Activated CD4-positive, alpha-beta T cell treated with anti-CD3 and anti-CD28 coated beads for 36 hours (primary cell): ENCODE data around the gene CAMTA2. TPM values are rescaled to one million over a fixed set of nuclear protein-coding genes. Genes with fewer than 3 reads are reported as not detected.

ENCODE experiments used
- ATAC-seq: fragments of 200-7000 bp; cut with Tn5 transposase; one replicate; pipeline ENCODE4 v1.10.0; 2021; ENCODE audit warnings: mild to moderate bottlenecking, moderate library complexity
- CTCF ChIA-PET: fragments of 350-600 bp; sonication (Branson Sonifier 250); formaldehyde crosslinking; loops from one replicate; lab custom pipeline; 2021; ENCODE audit warnings: antibody characterized with exemption; lab: Charles Lee
- POLR2A ChIA-PET: fragments of 350-600 bp; sonication (Branson Sonifier 250); formaldehyde crosslinking; loops from one replicate; lab custom pipeline; 2021; ENCODE audit warnings: antibody characterized with exemption, inconsistent platforms; lab: Charles Lee
- DNase-seq: peaks from one replicate; pipeline ENCODE4 v3.0.0-alpha.2; 2020
- H3K27ac Mint-ChIP-seq: one replicate; pipeline ENCODE4 v1.8.0; 2021; ENCODE audit warnings: mixed read lengths
- H3K27me3 Mint-ChIP-seq: one replicate; pipeline ENCODE4 v1.8.0; 2021; ENCODE audit warnings: mixed read lengths
- H3K36me3 Mint-ChIP-seq: one replicate; pipeline ENCODE4 v1.8.0; 2021; ENCODE audit warnings: low read depth, mixed read lengths
- H3K4me1 Mint-ChIP-seq: one replicate; pipeline ENCODE4 v1.8.0; 2021; ENCODE audit warnings: mixed read lengths
- H3K4me3 Mint-ChIP-seq: one replicate; pipeline ENCODE4 v1.8.0; 2021; ENCODE audit warnings: mild to moderate bottlenecking, moderate library complexity, mixed read lengths
- H3K9me3 Mint-ChIP-seq: one replicate; pipeline ENCODE4 v1.8.0; 2021; ENCODE audit warnings: low read depth, mixed read lengths
- intact Hi-C, 2 experiments: fragments of 100-400 bp; cut with DNase I in 1 of 2; cut with micrococcal nuclease in 1 of 2; formaldehyde crosslinking; loops; one replicate each; pipeline versions ENCODE4 v1.14.2 to v1.15.1; 2022 to 2024; cut with DNase I, micrococcal nuclease
- total RNA-seq, 2 experiments: library from RNA; stranded (reverse); gene quantifications; one replicate each; pipeline ENCODE4 v1.2.3, GENCODE V29; 2021

The CAMTA2 gene
- total RNA-seq, 2 experiments from 2014 or later = 98.2 to 124 TPM

GRCh38 chr17:4941319-4941610, 46.2 kb downstream of the CAMTA2 start:
- intact Hi-C loops = loop anchor here (2.0 to 10.0 kb wide), 11 partner anchors 26 to 1219 kb away; partner anchors contain the start of genes ANKFY1 (in 1 of the 2), ATP2A3 (in 1 of the 2), CYB5D2 (in 1 of the 2) and GGT6 (in 1 of the 2)
- ChIA-PET POLR2A (no interaction called here), CTCF (interaction anchor here (0.8 to 3.0 kb wide), 2 partner anchors 26 to 72 kb away, joined by 4 to 13 read pairs; partner anchors contain the start of gene SPAG7)
- no peak for DNase-seq
- Mint-ChIP-seq H3K27me3 (no peaks in the 10 kb centered on the region), H3K4me3 (peak overlapping the region; percentile 99), H3K9me3 (no peaks in the 10 kb centered on the region), H3K27ac (peak overlapping the region; percentile 97), H3K36me3 (peaks cover 80% of the 10 kb centered on the region), H3K4me1 (peaks cover 61% of the 10 kb centered on the region)
- no peak for ATAC-seq

DNA sequence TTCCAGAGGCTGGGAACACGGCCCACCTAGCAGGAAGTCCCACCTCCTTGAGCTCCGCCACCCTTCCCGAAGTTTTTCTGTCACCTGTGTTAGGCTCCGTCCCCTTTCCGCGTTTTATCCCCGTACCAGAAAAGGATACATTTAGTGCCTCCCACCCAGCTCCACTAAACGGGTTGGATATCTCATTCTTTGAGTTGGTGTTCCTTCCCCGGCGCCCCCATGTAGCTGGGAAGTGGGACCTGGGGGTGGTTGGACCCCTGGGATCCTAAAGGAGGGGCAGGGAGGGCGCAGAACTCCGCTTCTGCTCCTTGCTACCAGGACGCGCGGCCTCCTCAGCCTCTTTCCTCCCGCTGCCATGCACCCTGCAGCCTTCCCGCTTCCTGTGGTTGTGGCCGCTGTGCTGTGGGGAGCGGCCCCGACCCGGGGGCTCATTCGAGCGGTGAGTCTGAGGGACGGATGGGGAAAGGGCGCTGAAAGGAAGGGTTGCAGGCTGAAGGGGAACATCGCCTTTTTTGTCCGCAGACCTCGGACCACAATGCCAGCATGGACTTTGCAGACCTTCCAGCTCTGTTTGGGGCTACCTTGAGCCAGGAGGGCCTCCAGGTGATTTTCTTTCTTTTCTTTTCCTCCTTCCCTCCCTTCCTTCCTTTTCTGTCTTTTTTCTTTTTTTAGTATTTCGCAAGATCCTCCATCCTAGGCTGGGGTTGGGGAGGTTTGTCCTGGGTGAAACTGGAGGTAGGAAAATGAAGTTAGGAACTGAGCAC, 46.7 kb downstream of the CAMTA2 start:
- Mint-ChIP-seq H3K9me3 (no peaks in the 10 kb centered on the region), H3K4me1 (peaks cover 61% of the 10 kb centered on the region), H3K27ac (peak overlapping the region; percentile 97), H3K27me3 (no peaks in the 10 kb centered on the region), H3K36me3 (peaks cover 79% of the 10 kb centered on the region), H3K4me3 (peak overlapping the region; percentile 99)
- ChIA-PET POLR2A (interaction anchor here (1.0 to 1.8 kb wide), 12 partner anchors 8 to 479 kb away, joined by 3 to 16 read pairs (median 6); partner anchors contain the start of genes C17orf107, ENO3, INCA1 and KIF1C), CTCF (interaction anchor here (0.8 to 3.0 kb wide), 9 partner anchors 27 to 498 kb away, joined by 3 to 13 read pairs (median 4); partner anchors contain the start of genes C17orf107, C1QBP, CHRNE and SLC52A1)
- ATAC-seq = no peak
- DNase-seq = peak; percentile 69
- intact Hi-C loops = loop anchor here (1.0 to 10.0 kb wide), 23 partner anchors 8 to 1218 kb away; partner anchors contain the start of genes INCA1 (in 2 of the 2), KIF1C (in 2 of the 2), PFN1 (in 2 of the 2) and SPAG7 (in 2 of the 2)

- no peaks in the 10 kb centered on the region for H3K27me3 Mint-ChIP-seq
- intact Hi-C loops = loop anchor here (1.0 to 10.0 kb wide), 23 partner anchors 8 to 1218 kb away; partner anchors contain the start of genes INCA1 (in 2 of the 2), KIF1C (in 2 of the 2), PFN1 (in 2 of the 2) and SPAG7 (in 2 of the 2)
- DNase-seq = peak; percentile 98
- H3K4me3 Mint-ChIP-seq = peak within 1 kb of the TSS; percentile 99
- peak; percentile 83 for ATAC-seq
- ChIA-PET POLR2A (interaction anchor here (0.7 to 1.8 kb wide), 14 partner anchors 9 to 480 kb away, joined by 3 to 16 read pairs (median 6); partner anchors contain the start of genes ARRB2, C17orf107, ENO3 and INCA1), CTCF (interaction anchor here (0.7 to 3.0 kb wide), 15 partner anchors 14 to 499 kb away, joined by 3 to 13 read pairs (median 4); partner anchors contain the start of genes C17orf107, C1QBP, CHRNE and INCA1)
- H3K36me3 Mint-ChIP-seq = peaks cover 71% of the 10 kb centered on the region
- H3K27ac Mint-ChIP-seq = peak within 1 kb of the TSS; percentile 97
- no peaks in the 10 kb centered on the region for H3K9me3 Mint-ChIP-seq
- H3K4me1 Mint-ChIP-seq = peaks cover 53% of the 10 kb centered on the region
These were observed 47.5 kb downstream of the CAMTA2 start, which contains the start of the genes RNF167 and SLC25A11 for GRCh38 chr17:4939796-4940554. Gene RNF167, plus strand, starts transcription at chr17:4940268. Its CDS starts 642 bp downstream, at chr17:4940910. Gene SLC25A11, minus strand, starts transcription at chr17:4940046. Its CDS starts 136 bp downstream, at chr17:4939910.

GRCh38 chr17:4939546-4939795, 48.0 kb downstream of the CAMTA2 start:
- H3K27ac Mint-ChIP-seq = peak overlapping the region; percentile 97
- CTCF ChIA-PET = interaction anchor here (0.7 to 3.0 kb wide), 16 partner anchors 8 to 149 kb away, joined by 3 to 13 read pairs (median 4); partner anchors contain the start of genes C17orf107, CHRNE, INCA1 and KIF1C
- H3K4me1 Mint-ChIP-seq = peaks cover 51% of the 10 kb centered on the region
- peaks cover 67% of the 10 kb centered on the region for H3K36me3 Mint-ChIP-seq
- H3K4me3 Mint-ChIP-seq = peak overlapping the region; percentile 99
- no peaks in the 10 kb centered on the region for H3K27me3 Mint-ChIP-seq
- no peak for ATAC-seq
- no peaks in the 10 kb centered on the region for H3K9me3 Mint-ChIP-seq
- POLR2A ChIA-PET = interaction anchor here (0.7 to 1.8 kb wide), 13 partner anchors 9 to 480 kb away, joined by 3 to 16 read pairs (median 6); partner anchors contain the start of genes ARRB2, C17orf107, ENO3 and INCA1
- no peak for DNase-seq
- intact Hi-C loops = no loop called here

DNA sequence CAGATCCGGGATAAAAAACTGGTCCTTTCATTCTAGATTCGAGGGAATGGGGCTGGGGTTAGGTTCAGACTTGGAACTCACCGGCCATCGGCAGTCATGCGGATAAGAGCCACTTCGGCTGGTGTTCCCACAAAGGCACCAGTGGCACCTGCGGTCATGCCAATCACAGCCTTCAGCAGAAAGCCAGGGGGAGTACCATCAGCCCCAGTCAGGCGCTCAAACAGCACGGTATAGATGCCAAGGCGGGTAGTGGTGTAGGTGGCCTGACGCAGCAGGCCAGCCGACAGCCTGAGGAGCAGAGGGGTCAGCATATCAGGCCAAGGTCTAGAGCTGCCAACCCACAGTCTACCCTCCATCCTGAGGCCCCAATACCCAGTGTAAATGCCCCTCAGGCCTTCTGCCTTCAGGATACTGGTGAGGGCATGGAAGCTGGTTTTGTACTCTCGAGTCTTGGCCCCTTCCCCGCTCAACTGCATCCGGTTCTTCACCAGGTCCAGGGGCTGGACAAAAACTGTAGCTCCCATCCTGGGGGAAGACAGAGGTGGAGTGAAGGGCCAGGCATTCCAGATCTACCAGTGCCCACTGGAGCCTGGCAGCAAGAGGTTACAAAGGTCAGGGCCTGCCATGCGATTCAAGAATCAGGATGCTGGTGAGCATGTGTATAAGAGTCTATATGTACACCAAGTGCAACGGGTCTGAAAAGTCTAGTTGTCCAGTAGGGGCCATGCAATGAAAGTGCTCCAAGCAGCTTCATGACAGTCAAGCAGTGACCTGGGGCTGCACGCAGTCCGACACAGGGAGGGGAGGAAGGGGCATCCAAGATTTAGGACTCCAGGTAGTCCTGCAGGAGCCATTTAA, 48.6 kb downstream of the CAMTA2 start:
- intact Hi-C loops = no loop called here
- ATAC-seq = no peak
- Mint-ChIP-seq H3K4me3 (peak overlapping the region; percentile 99), H3K27ac (peak overlapping the region; percentile 97), H3K27me3 (no peaks in the 10 kb centered on the region), H3K36me3 (peaks cover 62% of the 10 kb centered on the region), H3K9me3 (no peaks in the 10 kb centered on the region), H3K4me1 (peaks cover 51% of the 10 kb centered on the region)
- no peak for DNase-seq
- POLR2A ChIA-PET = interaction anchor here (1.6 to 1.8 kb wide), 4 partner anchors 13 to 140 kb away, joined by 6 to 16 read pairs (median 6); partner anchors contain the start of genes ENO3, SPAG7 and ZFP3
- CTCF ChIA-PET = interaction anchor here (0.7 to 3.0 kb wide), 9 partner anchors 8 to 124 kb away, joined by 3 to 13 read pairs (median 5); partner anchors contain the start of genes SLC52A1 and SPAG7

DNA sequence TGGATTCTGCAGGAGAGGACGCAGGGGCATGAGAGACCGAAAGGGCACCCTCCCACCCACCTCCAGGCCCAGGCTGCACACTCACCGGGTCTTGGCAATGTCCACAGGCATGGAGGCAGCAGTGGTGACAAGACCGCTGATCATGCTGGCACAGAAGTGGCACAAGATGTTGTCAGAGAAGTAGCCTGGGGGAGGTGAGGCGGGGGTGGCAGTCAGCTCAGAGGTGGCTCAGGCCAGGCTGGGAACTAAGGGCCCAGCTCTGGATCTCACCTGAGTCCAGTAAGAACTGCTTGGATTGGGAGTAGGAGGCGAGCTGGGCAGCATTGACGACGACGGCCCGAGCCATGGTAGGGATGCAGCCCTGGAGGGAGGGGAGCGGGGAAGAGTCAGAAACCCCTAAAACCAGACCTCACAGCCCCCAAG, 49.4 kb downstream of the CAMTA2 start:
- Mint-ChIP-seq H3K27me3 (no peaks in the 10 kb centered on the region), H3K4me3 (peak overlapping the region; percentile 99), H3K9me3 (no peaks in the 10 kb centered on the region), H3K4me1 (peaks cover 47% of the 10 kb centered on the region), H3K27ac (no peak overlapping the region), H3K36me3 (peaks cover 60% of the 10 kb centered on the region)
- ChIA-PET CTCF (interaction anchor here (1.4 kb wide), 1 partner anchor 14 kb away, joined by 5 read pairs; no protein-coding TSS in a partner anchor), POLR2A (no interaction called here)
- DNase-seq (no peak), ATAC-seq (no peak)
- intact Hi-C loops = no loop called here

- CTCF ChIA-PET = no interaction called here
- no peaks in the 10 kb centered on the region for H3K9me3 Mint-ChIP-seq
- peaks cover 42% of the 10 kb centered on the region for H3K4me1 Mint-ChIP-seq
- H3K36me3 Mint-ChIP-seq = peaks cover 55% of the 10 kb centered on the region
- H3K27ac Mint-ChIP-seq = no peak overlapping the region
- H3K4me3 Mint-ChIP-seq = peak overlapping the region; percentile 99
- ATAC-seq = no peak
- no peaks in the 10 kb centered on the region for H3K27me3 Mint-ChIP-seq
- POLR2A ChIA-PET = no interaction called here
- intact Hi-C loops = no loop called here
- DNase-seq = no peak
These were observed 49.9 kb downstream of the CAMTA2 start for GRCh38 chr17:4937553-4937952.

GRCh38 chr17:4936436-4936835, 51.0 kb downstream of the CAMTA2 start:
- peaks cover 31% of the 10 kb centered on the region for H3K4me1 Mint-ChIP-seq
- H3K36me3 Mint-ChIP-seq = peaks cover 47% of the 10 kb centered on the region
- no peak overlapping the region for H3K4me3 Mint-ChIP-seq
- intact Hi-C loops = no loop called here
- ATAC-seq = no peak
- DNase-seq = no peak
- H3K27me3 Mint-ChIP-seq = no peaks in the 10 kb centered on the region
- no peak overlapping the region for H3K27ac Mint-ChIP-seq
- H3K9me3 Mint-ChIP-seq = no peaks in the 10 kb centered on the region
- ChIA-PET POLR2A (no interaction called here), CTCF (interaction anchor here (0.7 kb wide), 1 partner anchor 114 kb away, joined by 3 read pairs; no protein-coding TSS in a partner anchor)

DNA sequence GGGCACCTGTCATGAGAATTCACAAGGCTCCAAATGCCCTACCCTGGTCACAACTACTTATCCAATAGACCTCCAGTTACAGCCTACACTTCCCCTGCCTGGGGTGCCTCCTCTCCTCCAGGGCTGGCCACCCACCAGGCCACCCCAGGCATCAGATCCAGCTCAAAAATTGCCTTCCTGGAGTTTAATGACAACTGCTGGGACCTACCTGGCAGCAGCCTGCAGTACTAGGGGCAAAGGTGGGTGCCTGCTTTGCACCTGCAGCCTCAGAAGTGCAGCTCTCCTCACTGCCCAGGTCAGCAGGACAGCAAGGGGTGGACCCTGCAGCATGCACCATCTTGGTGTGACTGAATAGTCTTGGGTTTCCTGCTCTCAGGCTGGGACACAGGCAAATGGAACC, 51.8 kb downstream of the CAMTA2 start:
- CTCF ChIA-PET = no interaction called here
- no peak for DNase-seq
- no peaks in the 10 kb centered on the region for H3K27me3 Mint-ChIP-seq
- no peaks in the 10 kb centered on the region for H3K9me3 Mint-ChIP-seq
- no peak for ATAC-seq
- no peak overlapping the region for H3K4me3 Mint-ChIP-seq
- intact Hi-C loops = no loop called here
- H3K27ac Mint-ChIP-seq = no peak overlapping the region
- peaks cover 27% of the 10 kb centered on the region for H3K4me1 Mint-ChIP-seq
- H3K36me3 Mint-ChIP-seq = peaks cover 44% of the 10 kb centered on the region
- POLR2A ChIA-PET = no interaction called here
